H9 (cell line): ENCODE data around the gene PTGER2. TPM values are rescaled to one million over a fixed set of nuclear protein-coding genes. Genes with fewer than 3 reads are reported as not detected.

Experiments used
- DNase-seq: peaks from one replicate; pipeline ENCODE4 v3.0.0-alpha.2; 2017
- H2AFZ ChIP-seq: one replicate; pipeline ENCODE4 v1.6.1; 2013; ENCODE audit warnings: mild to moderate bottlenecking, low read length, control low read depth, moderate library complexity
- H2AK5ac ChIP-seq: 2 replicates; pipeline ENCODE4 v1.6.1; 2013; ENCODE audit warnings: low read length, control low read depth, mixed read lengths; ENCODE audit not compliant: insufficient read length
- H2BK120ac ChIP-seq: one replicate; pipeline ENCODE4 v1.6.1; 2013; ENCODE audit warnings: low read depth, mild to moderate bottlenecking, low read length, control low read depth, inconsistent platforms; ENCODE audit not compliant: poor library complexity, severe bottlenecking
- H2BK12ac ChIP-seq: 2 replicates; pipeline ENCODE4 v1.6.1; 2013; ENCODE audit warnings: low read length, control low read depth, mixed read lengths, low read depth; ENCODE audit not compliant: insufficient read length
- H2BK15ac ChIP-seq: 2 replicates; pipeline ENCODE4 v1.6.1; 2013; ENCODE audit warnings: low read depth, low read length, control low read depth
- H2BK20ac ChIP-seq: one replicate; pipeline ENCODE4 v1.6.1; 2013; ENCODE audit warnings: low read depth, mild to moderate bottlenecking, low read length, control low read depth, inconsistent platforms; ENCODE audit not compliant: poor library complexity, severe bottlenecking
- H2BK5ac ChIP-seq: 2 replicates; pipeline ENCODE4 v1.6.1; 2013; ENCODE audit warnings: low read length, control low read depth, mixed read lengths; ENCODE audit not compliant: insufficient read length
- H3K14ac ChIP-seq: 2 replicates; pipeline ENCODE4 v1.6.1; 2013; ENCODE audit warnings: low read length, control low read depth; ENCODE audit not compliant: insufficient read depth
- H3K18ac ChIP-seq: 2 replicates; pipeline ENCODE4 v1.6.1; 2013; ENCODE audit warnings: low read depth, mild to moderate bottlenecking, mixed read lengths, low read length, control low read depth; ENCODE audit not compliant: insufficient read length
- H3K23ac ChIP-seq: 2 replicates; pipeline ENCODE4 v1.6.1; 2013; ENCODE audit warnings: low read length, control low read depth, mixed read lengths, low read depth; ENCODE audit not compliant: insufficient read length
- H3K23me2 ChIP-seq: 2 replicates; pipeline ENCODE4 v1.6.1; 2013; ENCODE audit warnings: low read depth, mild to moderate bottlenecking, mixed read lengths, low read length, control low read depth; ENCODE audit not compliant: insufficient read length, poor library complexity, severe bottlenecking
- H3K27ac ChIP-seq: 2 replicates; pipeline ENCODE4 v1.5.1; 2013; ENCODE audit warnings: low read length, control low read depth, mixed read lengths, low read depth; ENCODE audit not compliant: insufficient read length
- H3K27me3 ChIP-seq: 2 replicates; pipeline ENCODE4 v1.6.1; 2013; ENCODE audit warnings: low read length, control low read depth, inconsistent platforms; ENCODE audit not compliant: insufficient read depth
- H3K4ac ChIP-seq: 2 replicates; pipeline ENCODE4 v1.6.1; 2013; ENCODE audit warnings: low read depth, mild to moderate bottlenecking, control low read depth, inconsistent platforms, low read length, moderate library complexity
- H3K4me1 ChIP-seq: 2 replicates; pipeline ENCODE4 v1.6.1; 2013; ENCODE audit warnings: low read length, control low read depth, inconsistent platforms; ENCODE audit not compliant: insufficient read depth
- H3K4me2 ChIP-seq: 2 replicates; pipeline ENCODE4 v1.6.1; 2013; ENCODE audit warnings: low read length, control low read depth, mixed read lengths; ENCODE audit not compliant: insufficient read length, insufficient read depth
- H3K56ac ChIP-seq: 2 replicates; pipeline ENCODE4 v1.6.1; 2013; ENCODE audit warnings: low read depth, mild to moderate bottlenecking, mixed read lengths, low read length, control low read depth; ENCODE audit not compliant: insufficient read length
- H3K79me1 ChIP-seq: 2 replicates; pipeline ENCODE4 v1.6.1; 2013; ENCODE audit warnings: low read depth, mild to moderate bottlenecking, moderate library complexity, low read length, control low read depth, inconsistent platforms; ENCODE audit not compliant: insufficient read depth, poor library complexity, severe bottlenecking
- H3K79me2 ChIP-seq: 2 replicates; pipeline ENCODE4 v1.6.1; 2013; ENCODE audit warnings: low read length, control low read depth, inconsistent platforms; ENCODE audit not compliant: insufficient read depth
- H3K9ac ChIP-seq: 2 replicates; pipeline ENCODE4 v1.6.1; 2013; ENCODE audit warnings: low read length, control low read depth, mixed read lengths; ENCODE audit not compliant: insufficient read length; ENCODE audit errors: extremely low read depth
- H3K9me3 ChIP-seq: one replicate; pipeline ENCODE4 v1.6.1; 2013; ENCODE audit warnings: low read depth, low read length, inconsistent platforms; ENCODE audit not compliant: control insufficient read depth
- H3T11ph ChIP-seq: one replicate; pipeline ENCODE4 v1.6.1; 2013; ENCODE audit warnings: mild to moderate bottlenecking, low read length, control low read depth, inconsistent platforms
- H4K20me1 ChIP-seq: one replicate; pipeline ENCODE4 v1.6.1; 2013; ENCODE audit not compliant: control insufficient read depth, insufficient read length, insufficient read depth
- H4K5ac ChIP-seq: 2 replicates; pipeline ENCODE4 v1.6.1; 2013; ENCODE audit warnings: low read depth, mild to moderate bottlenecking, mixed read lengths, low read length, control low read depth; ENCODE audit not compliant: insufficient read length
- H4K8ac ChIP-seq: replicated peaks from 2 replicates; pipeline ENCODE4 v1.6.1; 2013; ENCODE audit warnings: low read length, control low read depth, mixed read lengths, low read depth; ENCODE audit not compliant: insufficient read length
- H4K91ac ChIP-seq: 2 replicates; pipeline ENCODE4 v1.6.1; 2013; ENCODE audit warnings: low read depth, mild to moderate bottlenecking, moderate library complexity, mixed read lengths, low read length, control low read depth; ENCODE audit not compliant: insufficient read length
- H3K27ac Mint-ChIP-seq, 3 experiments: 2 replicates in 2 of 3; 3 replicates in 1 of 3; pipeline ENCODE4 v1.8.0; 2020 to 2021; ENCODE audit warnings: mixed read lengths in 3 of 3, mild to moderate bottlenecking in 1 of 3, moderate library complexity in 1 of 3
- H3K27me3 Mint-ChIP-seq: 2 replicates; pipeline ENCODE4 v1.8.0; 2021; ENCODE audit warnings: low read depth, mild to moderate bottlenecking, moderate library complexity, mixed read lengths
- H3K36me3 Mint-ChIP-seq, 3 experiments: 2 replicates in 2 of 3; 3 replicates in 1 of 3; pipeline ENCODE4 v1.8.0; 2020 to 2021; ENCODE audit warnings: low read depth in 3 of 3, mixed read lengths in 3 of 3; ENCODE audit not compliant: insufficient read depth in 1 of 3
- H3K4me1 Mint-ChIP-seq, 2 experiments: 2 replicates each; pipeline ENCODE4 v1.8.0; 2020; ENCODE audit warnings: mixed read lengths in 2 of 2
- H3K4me3 Mint-ChIP-seq, 2 experiments: 2 replicates in 1 of 2; 3 replicates in 1 of 2; pipeline ENCODE4 v1.8.0; 2020 to 2021; ENCODE audit warnings: mild to moderate bottlenecking in 2 of 2, mixed read lengths in 2 of 2, moderate library complexity in 1 of 2
- H3K9me3 Mint-ChIP-seq, 2 experiments: 2 replicates in 1 of 2; 3 replicates in 1 of 2; pipeline ENCODE4 v1.8.0; 2020; ENCODE audit warnings: mild to moderate bottlenecking in 2 of 2, mixed read lengths in 2 of 2, moderate library complexity in 1 of 2
- CTCF ChIP-seq: fragments of 200-600 bp; sonication (generic); conservative IDR thresholded peaks from 3 replicates; pipeline ENCODE4 v1.8.0; 2021; ENCODE audit warnings: antibody characterized with exemption, mild to moderate bottlenecking
- WGBS: extraction: QIAGEN DNeasy Blood & Tissue Kit; methylation state at CpG from one replicate; pipeline ENCODE4 v1.1.7; 2013; ENCODE audit warnings: missing lambda C conversion rate, low lambda C conversion rate, mixed read lengths; ENCODE audit not compliant: insufficient read length; ENCODE audit errors: extremely low coverage; 5-methylcytosine and 5-hydroxymethylcytosine counted together
- total RNA-seq: library from RNA; stranded (reverse); gene quantifications from 2 replicates; pipeline ENCODE4 v1.2.1, GENCODE V29; 2021

Gene PTGER2
- total RNA-seq, 1 experiment from 2014 or later, result 1.0 TPM

GRCh38 chr14:52333108-52333507, 19.0 kb downstream of the PTGER2 start:
- H3K23ac ChIP-seq, result no peak overlapping the region
- no peak for TF ChIP-seq CTCF
- Mint-ChIP-seq H3K27ac (peak overlapping the region in 1 of 3 experiments; percentile 78; a peak in 1 of 7 replicates), H3K4me1 (peaks cover 6% of the 10 kb centered on the region in 2 experiments; a peak in 3 of 4 replicates), H3K27me3 (no peaks in the 10 kb centered on the region), H3K9me3 (no peaks in the 10 kb centered on the region; a peak in 3 of 5 replicates), H3K4me3 (no peak overlapping the region), H3K36me3 (no peaks in the 10 kb centered on the region)
- H3K56ac ChIP-seq, result no peak overlapping the region
- no peak overlapping the region for H4K91ac ChIP-seq
- H3K4me2 ChIP-seq, result no peak overlapping the region
- H2AFZ ChIP-seq, result no peak overlapping the region
- no peaks in the 10 kb centered on the region for H3K27me3 ChIP-seq
- H4K5ac ChIP-seq, result no peak overlapping the region
- no peaks in the 10 kb centered on the region for H3K9me3 ChIP-seq
- no peak overlapping the region for H3K4ac ChIP-seq
- H2BK5ac ChIP-seq, result no peak overlapping the region
- H4K8ac ChIP-seq, result no peak overlapping the region
- no peak overlapping the region for H2BK15ac ChIP-seq
- no peak overlapping the region for H3K18ac ChIP-seq
- H3K4me1 ChIP-seq, result peaks cover 3% of the 10 kb centered on the region; the same call in 1 of the 2 replicates
- no peak overlapping the region for H3K27ac ChIP-seq
- no peaks in the 10 kb centered on the region for H3K79me1 ChIP-seq
- DNase-seq, result no peak
- H4K20me1 ChIP-seq, result no peaks in the 10 kb centered on the region
- H2AK5ac ChIP-seq, result no peak overlapping the region
- H2BK120ac ChIP-seq, result no peak overlapping the region
- no peak overlapping the region for H2BK12ac ChIP-seq
- no peak overlapping the region for H3T11ph ChIP-seq
- no peaks in the 10 kb centered on the region for H3K79me2 ChIP-seq
- WGBS, result no CpG with 5 or more reads among the region's 5 CpGs
- H3K23me2 ChIP-seq, result no peaks in the 10 kb centered on the region
- no peak overlapping the region for H3K9ac ChIP-seq
- H2BK20ac ChIP-seq, result no peak overlapping the region
- H3K14ac ChIP-seq, result no peak overlapping the region
